Stomach (tissue), 4 donors: Measurements from ENCODE around the gene ZNF473.
"Not testable (repeated sequence)": the region's sequence is repeated elsewhere in the genome, so short reads cannot be mapped to it uniquely, and the experiment has no call there.

Experiments
- EP300 ChIP-seq: sonication (generic); formaldehyde crosslinking; IDR thresholded peaks from one replicate; pipeline ENCODE4 v1.6.1; 2017; ENCODE audit warnings: antibody characterized with exemption
- POLR2A ChIP-seq, 4 donors: fragments of 450-650 bp; IDR thresholded peaks; one replicate each; pipeline ENCODE4 v1.6.1; 2016; ENCODE audit warnings: antibody characterized with exemption in 4 of 4, control low read depth in 2 of 4, mild to moderate bottlenecking in 1 of 4, moderate library complexity in 1 of 4
- TF ChIP-seq, protein P1 (sequence below), 7 experiments: fragments of 450-650 bp in 4 of 7; fragments of 200-600 bp in 3 of 7; sonication (generic) in 3 of 7; IDR thresholded peaks; one replicate each; pipeline ENCODE4 v1.5.1; 2016 to 2019; ENCODE audit warnings: antibody characterized with exemption in 7 of 7, control low read depth in 2 of 7, mild to moderate bottlenecking in 1 of 7

DNA sequence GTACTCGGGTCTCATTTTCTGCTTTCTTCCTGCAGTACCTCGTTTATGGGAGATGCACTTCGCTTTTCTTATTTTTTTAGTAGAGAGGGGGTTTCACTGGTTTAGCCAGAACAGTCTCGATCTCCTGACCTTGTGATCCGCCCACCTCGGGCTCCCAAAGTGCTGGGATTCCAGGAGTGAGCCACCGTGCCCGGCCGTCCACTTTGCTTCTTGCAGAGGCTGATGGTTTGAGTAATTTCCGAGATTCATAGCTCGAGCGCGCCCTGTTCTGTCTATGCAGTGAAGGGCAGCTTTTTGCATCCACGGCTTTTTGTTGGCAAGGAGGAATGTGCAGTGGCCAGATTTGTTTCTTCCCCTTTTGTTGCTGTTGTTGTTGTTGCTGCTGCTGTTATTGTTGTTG, 73.1 kb downstream of the ZNF473 start:
- TF ChIP-seq, protein P1, sequence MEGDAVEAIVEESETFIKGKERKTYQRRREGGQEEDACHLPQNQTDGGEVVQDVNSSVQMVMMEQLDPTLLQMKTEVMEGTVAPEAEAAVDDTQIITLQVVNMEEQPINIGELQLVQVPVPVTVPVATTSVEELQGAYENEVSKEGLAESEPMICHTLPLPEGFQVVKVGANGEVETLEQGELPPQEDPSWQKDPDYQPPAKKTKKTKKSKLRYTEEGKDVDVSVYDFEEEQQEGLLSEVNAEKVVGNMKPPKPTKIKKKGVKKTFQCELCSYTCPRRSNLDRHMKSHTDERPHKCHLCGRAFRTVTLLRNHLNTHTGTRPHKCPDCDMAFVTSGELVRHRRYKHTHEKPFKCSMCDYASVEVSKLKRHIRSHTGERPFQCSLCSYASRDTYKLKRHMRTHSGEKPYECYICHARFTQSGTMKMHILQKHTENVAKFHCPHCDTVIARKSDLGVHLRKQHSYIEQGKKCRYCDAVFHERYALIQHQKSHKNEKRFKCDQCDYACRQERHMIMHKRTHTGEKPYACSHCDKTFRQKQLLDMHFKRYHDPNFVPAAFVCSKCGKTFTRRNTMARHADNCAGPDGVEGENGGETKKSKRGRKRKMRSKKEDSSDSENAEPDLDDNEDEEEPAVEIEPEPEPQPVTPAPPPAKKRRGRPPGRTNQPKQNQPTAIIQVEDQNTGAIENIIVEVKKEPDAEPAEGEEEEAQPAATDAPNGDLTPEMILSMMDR (IDR thresholded peaks at IDR 0.05) = not testable (repeated sequence)
- TF ChIP-seq POLR2A (IDR thresholded peaks at IDR 0.05); EP300: not testable (repeated sequence)
